SK-N-SH (cell line): ENCODE measurements around the gene PLA2G5. TPM values are rescaled to one million over a fixed set of nuclear protein-coding genes. Genes with fewer than 3 reads are reported as not detected.

Experiments
- CTCF ChIA-PET: fragments of 300-600, 350-600 bp; formaldehyde crosslinking; extraction: SDS; loops from one replicate; lab custom pipeline; 2021; lab: Yijun Ruan, JAX
- POLR2A ChIA-PET: fragments of 350-600 bp; sonication (Branson Sonifier 250); formaldehyde crosslinking; extraction: SDS; loops from one replicate; lab custom pipeline; 2020; ENCODE audit warnings: antibody characterized with exemption, inconsistent platforms; lab: Yijun Ruan, JAX
- DNase-seq: peaks from one replicate; pipeline ENCODE4 v3.0.0; 2012
- H2AFZ ChIP-seq: fragments of 200-600 bp; sonication (generic); 2 replicates; pipeline ENCODE4 v1.8.1; 2016; ENCODE audit warnings: antibody characterized with exemption, mild to moderate bottlenecking, low read depth
- H3F3A ChIP-seq: fragments of 200-600 bp; sonication (generic); replicated peaks from 2 replicates; pipeline ENCODE3; 2016; ENCODE audit warnings: antibody characterized with exemption, mild to moderate bottlenecking; ENCODE audit not compliant: insufficient read depth
- H3K27ac ChIP-seq, 2 experiments: fragments of 200-500 bp in 1 of 2; fragments of 200-600 bp in 1 of 2; sonication (Bioruptor generic) in 1 of 2; sonication (generic), shearing (Covaris generic) in 1 of 2; 2 replicates each; pipeline versions ENCODE4 v1.5.1 to v1.6.1; 2014 to 2016; ENCODE audit warnings: low read depth in 2 of 2, inconsistent platforms in 1 of 2, low read length in 1 of 2, mild to moderate bottlenecking in 1 of 2, mixed read lengths in 1 of 2
- H3K27me3 ChIP-seq: fragments of 200-600 bp; sonication (generic), shearing (Covaris generic); 2 replicates; pipeline ENCODE4 v1.6.1; 2016; ENCODE audit warnings: mixed run types; ENCODE audit not compliant: insufficient read depth
- H3K36me3 ChIP-seq, 2 experiments: fragments of 200-500 bp in 1 of 2; fragments of 200-600 bp in 1 of 2; sonication (Bioruptor generic) in 1 of 2; sonication (generic) in 1 of 2; replicated peaks in 1 of 2; 2 replicates each; pipeline versions ENCODE3 to v1.5.1; 2014 to 2016; ENCODE audit warnings: low read length in 1 of 2, mild to moderate bottlenecking in 1 of 2; ENCODE audit not compliant: insufficient read depth in 2 of 2, control insufficient read depth in 1 of 2
- H3K4me1 ChIP-seq, 2 experiments: fragments of 200-500 bp in 1 of 2; fragments of 200-600 bp in 1 of 2; sonication (Bioruptor generic) in 1 of 2; sonication (generic), shearing (Covaris generic) in 1 of 2; 2 replicates each; pipeline versions ENCODE4 v1.5.1 to v1.6.1; 2014 to 2016; ENCODE audit warnings: low read depth in 1 of 2, low read length in 1 of 2, mixed run types in 1 of 2; ENCODE audit not compliant: insufficient read depth in 2 of 2, control insufficient read depth in 1 of 2
- H3K4me2 ChIP-seq: fragments of 200-600 bp; sonication (generic), shearing (Covaris generic); 2 replicates; pipeline ENCODE4 v1.6.1; 2017; ENCODE audit warnings: mixed run types
- H3K4me3 ChIP-seq, 2 experiments: fragments of 200-500 bp in 1 of 2; fragments of 200-600 bp in 1 of 2; sonication (Bioruptor generic) in 1 of 2; sonication (generic), shearing (Covaris generic) in 1 of 2; 2 replicates each; pipeline versions ENCODE4 v1.5.1 to v1.8.1; 2014 to 2016; ENCODE audit warnings: low read depth in 2 of 2, inconsistent platforms in 1 of 2, low read length in 1 of 2, mild to moderate bottlenecking in 1 of 2, mixed read lengths in 1 of 2, moderate library complexity in 1 of 2
- H3K79me2 ChIP-seq: fragments of 200-600 bp; sonication (generic); 2 replicates; pipeline ENCODE4 v1.8.1; 2017; ENCODE audit warnings: mild to moderate bottlenecking; ENCODE audit not compliant: insufficient read depth
- H3K9ac ChIP-seq: fragments of 200-600 bp; sonication (generic); 2 replicates; pipeline ENCODE4 v1.6.1; 2017; ENCODE audit warnings: mixed run types
- H3K9me2 ChIP-seq: fragments of 200-600 bp; sonication (generic); 2 replicates; pipeline ENCODE4 v1.6.1; 2017; ENCODE audit warnings: mixed run types
- H3K9me3 ChIP-seq: fragments of 200-600 bp; sonication (generic); 2 replicates; pipeline ENCODE4 v1.6.1; 2017; ENCODE audit warnings: mixed run types, mild to moderate bottlenecking, moderate library complexity
- H4K20me1 ChIP-seq: fragments of 200-600 bp; sonication (generic); 2 replicates; pipeline ENCODE4 v1.6.1; 2017; ENCODE audit warnings: mild to moderate bottlenecking, mixed run types; ENCODE audit not compliant: insufficient read depth
- CHD2 ChIP-seq: fragments of 150-350 bp; IDR thresholded peaks from 2 replicates; pipeline ENCODE4 v1.6.1; 2018; ENCODE audit warnings: low read length; ENCODE audit not compliant: partially characterized antibody
- ELF1 ChIP-seq: IDR thresholded peaks from 2 replicates; pipeline ENCODE4 v1.4.0; 2012
- EP300 ChIP-seq, 2 experiments: IDR thresholded peaks; 2 replicates each; pipeline versions ENCODE4 v1.4.0 to v1.6.1; 2012; ENCODE audit warnings: borderline replicate concordance in 1 of 2, low read depth in 1 of 2, low read length in 1 of 2
- EZH2phosphoT487 ChIP-seq: fragments of 200-600 bp; sonication (generic); IDR thresholded peaks from 2 replicates; pipeline ENCODE4 v1.6.1; 2017; ENCODE audit warnings: low read depth, mixed run types, mild to moderate bottlenecking, antibody characterized with exemption, moderate library complexity, borderline replicate concordance
- FOSL2 ChIP-seq: IDR thresholded peaks from 2 replicates; pipeline ENCODE4 v1.4.0; 2012; ENCODE audit warnings: low read depth, mild to moderate bottlenecking, moderate library complexity, borderline replicate concordance
- FOXJ3 ChIP-seq: sonication (generic); formaldehyde crosslinking; IDR thresholded peaks from 2 replicates; pipeline ENCODE4 v1.5.1; 2020; ENCODE audit warnings: mild to moderate bottlenecking, missing genetic modification reagents
- GABPA ChIP-seq: IDR thresholded peaks from 2 replicates; pipeline ENCODE4 v1.4.0; 2012; ENCODE audit warnings: low read depth, mild to moderate bottlenecking
- GATA2 ChIP-seq: sonication (generic); formaldehyde crosslinking; IDR thresholded peaks from 2 replicates; pipeline ENCODE4 v1.5.0; 2020; ENCODE audit warnings: mild to moderate bottlenecking, missing genetic modification reagents
- MAX ChIP-seq: IDR thresholded peaks from 2 replicates; pipeline ENCODE4 v1.4.0; 2012; ENCODE audit warnings: low read depth
- MXI1 ChIP-seq: IDR thresholded peaks from 2 replicates; pipeline ENCODE4 v1.6.1; 2012; ENCODE audit warnings: mild to moderate bottlenecking, low read depth, low read length, improper control_type of control experiment
- NFIC ChIP-seq: IDR thresholded peaks from 2 replicates; pipeline ENCODE4 v1.4.0; 2012; ENCODE audit warnings: borderline replicate concordance
- POLR2AphosphoS5 ChIP-seq: IDR thresholded peaks from 2 replicates; pipeline ENCODE4 v1.6.1; 2012; ENCODE audit warnings: low read depth, low read length
- RCOR1 ChIP-seq: fragments of 150-350 bp; IDR thresholded peaks from 2 replicates; pipeline ENCODE4 v1.6.1; 2017; ENCODE audit warnings: antibody characterized with exemption, low read length
- REST ChIP-seq: IDR thresholded peaks from 2 replicates; pipeline ENCODE4 v1.6.1; 2012; ENCODE audit warnings: mild to moderate bottlenecking, low read depth, low read length, moderate library complexity
- RXRA ChIP-seq: IDR thresholded peaks from 2 replicates; pipeline ENCODE4 v1.4.0; 2012; ENCODE audit warnings: low read depth, mild to moderate bottlenecking, borderline replicate concordance
- SMC3 ChIP-seq: IDR thresholded peaks from 2 replicates; pipeline ENCODE4 v1.6.1; 2012; ENCODE audit warnings: low read depth, low read length, improper control_type of control experiment
- TAF1 ChIP-seq: IDR thresholded peaks from 2 replicates; pipeline ENCODE4 v1.6.1; 2012; ENCODE audit warnings: low read depth, mild to moderate bottlenecking, low read length, moderate library complexity, borderline replicate concordance
- USF1 ChIP-seq: IDR thresholded peaks from 2 replicates; pipeline ENCODE4 v1.4.0; 2012; ENCODE audit warnings: low read depth, borderline replicate concordance
- USF2 ChIP-seq: fragments of 150-350 bp; IDR thresholded peaks from 2 replicates; pipeline ENCODE4 v1.6.1; 2017; ENCODE audit warnings: antibody characterized with exemption, low read length, low read depth, borderline replicate concordance
- YY1 ChIP-seq: IDR thresholded peaks from 2 replicates; pipeline ENCODE4 v1.4.0; 2012; ENCODE audit warnings: low read depth, mild to moderate bottlenecking
- WGBS: methylation state at CpG from one replicate; pipeline ENCODE4 v1.1.6; 2017; ENCODE audit warnings: low lambda C conversion rate; 5-methylcytosine and 5-hydroxymethylcytosine counted together
- polyA plus RNA-seq, 3 experiments: library from polyadenylated mRNA; depleted of rRNA; stranded (reverse); fragments of >200 nt; gene quantifications; 2 replicates each; pipeline ENCODE4 v1.2.3, GENCODE V29; 2012

Gene PLA2G5
- polyA plus RNA-seq, 1 of the 3 experiments (the other 2 are of a cell fraction) = not detected

- H3K4me1 ChIP-seq = no peaks in the 10 kb centered on the region
- DNase-seq = no peak
- no peak overlapping the region for H3K27ac ChIP-seq
- no peak overlapping the region for H3K4me2 ChIP-seq
- no peak overlapping the region for H3K4me3 ChIP-seq
- no peaks in the 10 kb centered on the region for H4K20me1 ChIP-seq
- H2AFZ ChIP-seq = no peak overlapping the region
- no peaks in the 10 kb centered on the region for H3K36me3 ChIP-seq
- no peaks in the 10 kb centered on the region for H3K27me3 ChIP-seq
- no peaks in the 10 kb centered on the region for H3K9me3 ChIP-seq
- peaks cover 2% of the 10 kb centered on the region for H3F3A ChIP-seq
- TF ChIP-seq EP300 (IDR thresholded peaks at IDR 0.05; ENCODE audit: borderline replicate concordance in 1 of 2, low read depth in 1 of 2, low read length in 1 of 2) = no peak
- TF ChIP-seq FOXJ3 (CRISPR knock-in tag) = no peak
- TF ChIP-seq USF2 = no peak
- no peak for TF ChIP-seq SMC3
- TF ChIP-seq CHD2 = no peak
- TF ChIP-seq GATA2 (CRISPR knock-in tag) = no peak
- TF ChIP-seq MXI1 = no peak
- no peak for TF ChIP-seq ELF1
- TF ChIP-seq USF1 = no peak
- TF ChIP-seq TAF1 = no peak
- no peak for TF ChIP-seq EZH2phosphoT487
- no peak for TF ChIP-seq YY1
- no peak for TF ChIP-seq GABPA
- TF ChIP-seq RXRA = no peak
- no peak for TF ChIP-seq FOSL2
- no peak for TF ChIP-seq MAX
- no peak for TF ChIP-seq RCOR1
- H3K79me2 ChIP-seq = no peaks in the 10 kb centered on the region
- ChIA-PET POLR2A (no interaction called here), CTCF (interaction anchor here (0.6 to 1.6 kb wide), 3 partner anchors 10 to 141 kb away, joined by 3 to 5 read pairs (median 4); no protein-coding TSS in a partner anchor)
- H3K9me2 ChIP-seq = no peaks in the 10 kb centered on the region
- no peak overlapping the region for H3K9ac ChIP-seq
- WGBS = 0% methylated on average over 1 of the region's 1 CpG
Observed at GRCh38 chr1:20058531-20058930, 11.5 kb upstream of the PLA2G5 start.

DNA sequence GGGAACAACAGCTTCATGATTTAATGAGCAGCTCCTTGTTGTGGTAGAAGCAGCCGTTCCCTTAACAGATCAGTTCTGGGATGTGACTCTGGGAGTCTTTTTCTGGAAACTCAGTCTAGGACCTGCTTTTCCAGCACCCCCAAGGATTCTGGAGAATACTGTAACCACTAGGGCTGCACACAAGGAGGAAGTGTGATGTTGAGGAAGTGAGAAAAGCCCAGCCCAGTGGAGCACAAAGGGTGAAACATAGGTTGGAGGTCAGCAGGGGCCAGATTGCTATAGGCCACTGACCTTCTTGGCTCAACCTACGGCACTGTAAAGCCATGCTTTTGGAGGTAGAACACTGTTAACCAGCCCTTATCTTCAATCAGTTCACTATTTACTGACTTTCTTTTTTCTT lies 10.1 kb upstream of the PLA2G5 start:
- Histone ChIP-seq H3K27ac (no peak overlapping the region), H3K4me3 (no peak overlapping the region), H3K9ac (no peak overlapping the region), H3K4me1 (no peaks in the 10 kb centered on the region), H3K9me3 (no peaks in the 10 kb centered on the region), H3K79me2 (no peaks in the 10 kb centered on the region), H3K27me3 (no peaks in the 10 kb centered on the region), H3K4me2 (no peak overlapping the region), H4K20me1 (no peaks in the 10 kb centered on the region), H3K9me2 (no peaks in the 10 kb centered on the region), H2AFZ (no peak overlapping the region)
- no peak for DNase-seq
- CTCF ChIA-PET = interaction anchor here (1.6 kb wide), 1 partner anchor 85 kb away, joined by 4 read pairs; no protein-coding TSS in a partner anchor
- 43% methylated on average over 2 of the region's 2 CpGs for WGBS
- POLR2A ChIA-PET = no interaction called here
- TF ChIP-seq NFIC (no peak), EZH2phosphoT487 (no peak), YY1 (no peak), SMC3 (no peak), FOXJ3 (CRISPR knock-in tag) (no peak), POLR2AphosphoS5 (no peak), RCOR1 (no peak), REST (no peak)
- TF ChIP-seq, all 33 proteins: peak for 0
- Histone ChIP-seq H3K36me3 (no peaks in the 10 kb centered on the region), H3F3A (peaks cover 7% of the 10 kb centered on the region)
